ENCODE measurements around the gene CEP41. TPM values are rescaled to one million over a fixed set of nuclear protein-coding genes. Genes with fewer than 3 reads are reported as not detected.
"Not testable (repeated sequence)": the region's sequence is repeated elsewhere in the genome, so short reads cannot be mapped to it uniquely, and the experiment has no call there.

Gene CEP41
- total RNA-seq, 1 experiment from 2014 or later, result 21.6 TPM

DNA sequence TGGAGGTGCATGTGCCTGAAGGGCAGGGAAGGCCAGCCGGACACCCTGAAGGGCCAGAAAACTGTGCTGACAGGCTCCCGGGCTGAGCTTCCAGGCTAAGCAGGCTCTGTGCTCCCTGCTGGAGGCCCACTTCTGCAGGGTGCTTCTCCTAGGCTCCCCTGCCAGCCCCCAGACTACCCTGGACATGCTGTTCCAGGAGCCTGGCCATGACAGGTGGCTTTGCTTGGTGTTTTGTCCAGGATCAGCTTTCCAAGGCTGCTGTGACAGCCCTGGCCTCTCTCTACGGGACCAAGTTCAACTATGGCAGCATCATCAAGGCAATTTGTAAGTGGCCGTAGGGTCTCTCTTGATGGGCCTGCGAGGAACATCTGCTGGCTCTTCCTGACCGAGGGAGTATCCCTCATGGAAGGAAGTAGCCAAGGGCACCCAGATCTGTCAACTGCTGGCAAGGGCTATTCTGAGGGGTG, 55.2 kb downstream of the CEP41 start:
- peaks cover 27% of the 10 kb centered on the region for H3K4me1 ChIP-seq (replicated peaks)
- no peaks in the 10 kb centered on the region for H3K27me3 ChIP-seq (replicated peaks)
- no peak for DNase-seq (ENCODE audit: low read depth in 1 of 2, low spot score in 2 of 2)
- H3K27ac ChIP-seq, result no peak overlapping the region
- H3K9me3 ChIP-seq (replicated peaks), result peaks cover 4% of the 10 kb centered on the region
- no peaks in the 10 kb centered on the region for H3K36me3 ChIP-seq
- H3K4me3 ChIP-seq, result no peak overlapping the region

DNA sequence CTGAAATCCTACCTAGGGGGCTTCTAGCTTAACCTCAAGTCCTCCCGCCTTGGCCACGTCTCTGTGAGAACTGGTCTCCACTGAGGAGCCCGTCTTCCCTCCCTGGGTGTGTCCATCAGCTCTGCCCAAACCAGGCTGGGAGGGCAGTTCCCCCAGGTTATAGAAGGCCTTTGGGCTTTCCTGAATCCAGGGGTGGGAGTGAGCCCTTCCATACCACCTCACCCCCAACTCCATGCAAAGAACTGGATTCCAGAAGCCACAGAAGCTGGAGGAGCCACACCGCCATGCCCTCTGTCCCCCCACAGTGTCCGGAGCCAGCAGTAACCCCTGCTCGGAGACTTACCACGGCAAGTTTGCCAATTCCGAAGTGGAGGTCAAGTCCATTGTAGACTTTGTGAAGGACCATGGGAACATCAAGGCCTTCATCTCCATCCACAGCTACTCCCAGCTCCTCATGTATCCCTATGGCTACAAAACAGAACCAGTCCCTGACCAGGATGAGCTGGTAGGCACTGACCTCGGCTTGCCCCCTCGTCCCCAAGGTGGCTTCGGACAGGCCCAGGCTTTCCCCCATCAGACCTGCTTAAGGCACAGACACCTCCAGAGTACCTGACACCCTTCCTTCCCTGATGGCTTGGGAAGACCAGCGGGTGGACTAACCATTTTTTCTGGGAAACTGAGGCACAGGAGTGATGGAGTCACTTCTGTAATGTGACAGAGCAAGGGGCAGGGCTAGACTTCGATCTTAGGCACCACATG, 55.8 kb downstream of the CEP41 start:
- no peaks in the 10 kb centered on the region for H3K27me3 ChIP-seq (replicated peaks)
- no peak overlapping the region for H3K27ac ChIP-seq
- peaks cover 32% of the 10 kb centered on the region for H3K4me1 ChIP-seq (replicated peaks)
- H3K4me3 ChIP-seq, result no peak overlapping the region
- no peaks in the 10 kb centered on the region for H3K36me3 ChIP-seq
- DNase-seq (ENCODE audit: low read depth in 1 of 2, low spot score in 2 of 2), result peak in 1 of 2 experiments; percentile 26
- peaks cover 4% of the 10 kb centered on the region for H3K9me3 ChIP-seq (replicated peaks)

- H3K4me3 ChIP-seq, result no peak overlapping the region
- peaks cover 32% of the 10 kb centered on the region for H3K4me1 ChIP-seq (replicated peaks)
- no peaks in the 10 kb centered on the region for H3K36me3 ChIP-seq
- DNase-seq (ENCODE audit: low read depth in 1 of 2, low spot score in 2 of 2), result peak in 1 of 2 experiments; percentile 31
- H3K9me3 ChIP-seq (replicated peaks), result peaks cover 4% of the 10 kb centered on the region
- H3K27ac ChIP-seq, result no peak overlapping the region
- H3K27me3 ChIP-seq (replicated peaks), result no peaks in the 10 kb centered on the region
Observed at GRCh38 chr7:130384371-130384801, 56.4 kb downstream of the CEP41 start.

DNA sequence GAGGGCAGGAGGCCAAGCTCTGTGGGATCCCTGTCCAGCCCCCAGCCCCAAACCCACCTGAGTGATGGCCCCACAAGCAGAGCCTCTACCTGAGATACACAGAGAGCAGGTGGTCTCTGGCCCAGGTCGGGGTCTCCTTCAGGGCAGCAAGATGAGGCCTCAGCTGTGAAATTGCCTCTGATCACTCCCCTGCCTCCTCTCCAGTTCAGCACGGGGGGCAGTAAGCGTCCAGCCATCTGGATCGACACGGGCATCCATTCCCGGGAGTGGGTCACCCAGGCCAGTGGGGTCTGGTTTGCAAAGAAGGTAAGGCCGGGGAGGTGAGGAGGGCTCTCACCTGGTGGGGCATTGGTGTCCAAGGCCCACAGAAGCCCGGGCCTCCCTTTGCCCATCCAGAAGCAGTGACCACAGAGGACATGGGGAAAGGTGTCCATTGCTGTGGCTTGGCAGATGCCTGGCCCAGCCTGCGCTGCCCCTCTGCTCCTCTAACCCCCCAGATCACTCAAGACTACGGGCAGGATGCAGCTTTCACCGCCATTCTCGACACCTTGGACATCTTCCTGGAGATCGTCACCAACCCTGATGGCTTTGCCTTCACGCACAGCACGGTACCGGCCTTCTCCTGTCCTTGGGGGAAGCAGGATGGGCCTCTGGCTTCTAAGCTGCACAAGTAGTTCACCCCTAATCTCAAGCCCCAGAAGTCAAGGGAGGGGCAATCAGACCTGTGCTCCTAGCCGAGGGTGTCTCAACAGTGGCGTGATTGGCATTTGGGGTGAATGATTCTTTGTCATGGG, 57.4 kb downstream of the CEP41 start:
- peak in 1 of 2 experiments; percentile 40 for DNase-seq (ENCODE audit: low read depth in 1 of 2, low spot score in 2 of 2)
- H3K27ac ChIP-seq, result no peak overlapping the region
- H3K27me3 ChIP-seq (replicated peaks), result no peaks in the 10 kb centered on the region
- H3K4me1 ChIP-seq (replicated peaks), result peaks cover 26% of the 10 kb centered on the region
- no peak overlapping the region for H3K4me3 ChIP-seq
- no peaks in the 10 kb centered on the region for H3K9me3 ChIP-seq (replicated peaks)
- H3K36me3 ChIP-seq, result no peaks in the 10 kb centered on the region

GRCh38 chr7:130381468-130382312, 59.1 kb downstream of the CEP41 start:
- Histone ChIP-seq H3K27me3 (replicated peaks) (no peaks in the 10 kb centered on the region), H3K27ac (no peak overlapping the region), H3K9me3 (replicated peaks) (no peaks in the 10 kb centered on the region), H3K4me3 (no peak overlapping the region), H3K36me3 (no peaks in the 10 kb centered on the region), H3K4me1 (replicated peaks) (peaks cover 16% of the 10 kb centered on the region)
- no peak for DNase-seq (ENCODE audit: low read depth in 1 of 2, low spot score in 2 of 2)

DNA sequence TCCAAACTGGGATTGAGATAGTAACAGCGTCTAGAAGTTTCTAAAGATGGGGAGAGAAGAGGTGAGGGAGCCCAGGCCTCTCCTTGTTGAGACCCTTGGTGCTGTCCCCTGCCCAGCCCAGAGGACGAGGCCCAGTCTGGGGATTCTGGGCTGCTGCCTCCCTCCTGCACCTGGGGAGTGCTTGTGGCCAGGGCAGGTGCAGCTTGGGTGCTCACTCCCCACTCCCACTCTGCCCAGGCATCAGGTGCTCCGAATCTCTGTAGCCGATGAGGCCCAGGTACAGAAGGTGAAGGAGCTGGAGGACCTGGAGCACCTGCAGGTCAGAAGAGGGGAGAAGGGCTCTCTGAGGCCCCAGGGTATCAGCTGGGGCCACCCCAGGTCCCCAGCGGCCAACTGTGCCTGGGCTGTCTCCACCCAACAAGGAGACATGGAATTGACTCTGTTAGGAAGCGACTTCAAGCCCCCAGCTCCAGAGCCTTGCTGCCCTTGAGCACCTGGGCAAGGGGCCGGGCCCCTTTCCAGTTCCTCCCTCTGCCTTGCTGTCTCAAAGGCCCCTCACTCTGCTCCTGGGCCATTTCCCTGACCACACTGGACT, 59.9 kb downstream of the CEP41 start:
- DNase-seq (ENCODE audit: low read depth in 1 of 2, low spot score in 2 of 2), result no peak
- H3K36me3 ChIP-seq, result no peaks in the 10 kb centered on the region
- peaks cover 11% of the 10 kb centered on the region for H3K4me1 ChIP-seq (replicated peaks)
- peaks cover 6% of the 10 kb centered on the region; the same call in 1 of the 2 replicates for H3K9me3 ChIP-seq (replicated peaks)
- no peak overlapping the region for H3K4me3 ChIP-seq
- H3K27me3 ChIP-seq (replicated peaks), result no peaks in the 10 kb centered on the region
- H3K27ac ChIP-seq, result no peak overlapping the region

- H3K9me3 ChIP-seq (replicated peaks), result peaks cover 6% of the 10 kb centered on the region; the same call in 1 of the 2 replicates
- no peak within 1 kb of the TSS for H3K27ac ChIP-seq
- H3K4me1 ChIP-seq (replicated peaks), result peaks cover 11% of the 10 kb centered on the region
- H3K36me3 ChIP-seq, result no peaks in the 10 kb centered on the region
- DNase-seq (ENCODE audit: low read depth in 1 of 2, low spot score in 2 of 2), result no peak
- no peaks in the 10 kb centered on the region for H3K27me3 ChIP-seq (replicated peaks)
- no peak within 1 kb of the TSS for H3K4me3 ChIP-seq
Observed at GRCh38 chr7:130379921-130380860, 60.6 kb downstream of the CEP41 start, which contains the start of gene CPA1. TSS of gene CPA1 (plus strand) at chr7:130380494. CDS start at chr7:130380521, 27 bp downstream.

GRCh38 chr7:130379532-130379920, 61.3 kb downstream of the CEP41 start:
- Histone ChIP-seq H3K27ac (no peak overlapping the region), H3K27me3 (replicated peaks) (no peaks in the 10 kb centered on the region), H3K9me3 (replicated peaks) (peaks cover 6% of the 10 kb centered on the region; the same call in 1 of the 2 replicates), H3K4me3 (no peak overlapping the region), H3K36me3 (no peaks in the 10 kb centered on the region), H3K4me1 (replicated peaks) (peaks cover 17% of the 10 kb centered on the region)
- no peak for DNase-seq (ENCODE audit: low read depth in 1 of 2, low spot score in 2 of 2)

DNA sequence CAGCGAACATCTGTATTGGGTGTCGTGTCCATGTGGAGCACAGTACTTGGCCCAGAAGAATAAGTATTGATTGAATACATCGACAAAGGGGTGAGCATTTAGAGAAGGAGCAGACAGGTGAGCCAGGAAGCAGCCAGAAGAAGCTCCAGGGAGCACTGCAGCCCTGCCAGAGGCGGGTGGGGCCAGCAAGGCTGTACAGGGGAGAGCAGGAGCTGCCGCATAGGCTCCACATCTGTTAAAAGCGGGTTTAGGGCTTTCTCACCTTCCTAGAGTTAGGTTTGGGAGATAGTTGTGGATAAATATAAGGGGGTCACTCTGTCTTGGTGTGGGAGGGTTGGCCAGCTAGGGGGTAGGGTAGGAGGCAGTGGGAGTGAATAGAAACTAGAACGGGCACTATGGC, 61.8 kb downstream of the CEP41 start:
- H3K27ac ChIP-seq, result no peak overlapping the region

GRCh38 chr7:130377178-130377577, 63.6 kb downstream of the CEP41 start:
- Histone ChIP-seq H3K27me3 (replicated peaks) (no peaks in the 10 kb centered on the region), H3K4me3 (no peak overlapping the region), H3K4me1 (replicated peaks) (peaks cover 40% of the 10 kb centered on the region), H3K27ac (no peak overlapping the region), H3K36me3 (no peaks in the 10 kb centered on the region), H3K9me3 (replicated peaks) (peaks cover 6% of the 10 kb centered on the region; the same call in 1 of the 2 replicates)
- DNase-seq (ENCODE audit: low read depth in 1 of 2, low spot score in 2 of 2), result no peak

More for the DNA sequence above, 61.8 kb downstream of the CEP41 start:
- Histone ChIP-seq H3K4me3 (no peak overlapping the region), H3K4me1 (replicated peaks) (peaks cover 22% of the 10 kb centered on the region), H3K9me3 (replicated peaks) (peaks cover 6% of the 10 kb centered on the region; the same call in 1 of the 2 replicates), H3K36me3 (no peaks in the 10 kb centered on the region), H3K27me3 (replicated peaks) (no peaks in the 10 kb centered on the region)
- no peak for DNase-seq (ENCODE audit: low read depth in 1 of 2, low spot score in 2 of 2)

GRCh38 chr7:130376461-130376860, 64.4 kb downstream of the CEP41 start:
- not testable (repeated sequence) for H3K9me3 ChIP-seq (replicated peaks); DNase-seq (ENCODE audit: low read depth in 1 of 2, low spot score in 2 of 2); H3K4me3 ChIP-seq; H3K36me3 ChIP-seq; H3K27ac ChIP-seq; H3K27me3 ChIP-seq (replicated peaks)
- H3K4me1 ChIP-seq (replicated peaks), result peaks cover 47% of the 10 kb centered on the region

DNA sequence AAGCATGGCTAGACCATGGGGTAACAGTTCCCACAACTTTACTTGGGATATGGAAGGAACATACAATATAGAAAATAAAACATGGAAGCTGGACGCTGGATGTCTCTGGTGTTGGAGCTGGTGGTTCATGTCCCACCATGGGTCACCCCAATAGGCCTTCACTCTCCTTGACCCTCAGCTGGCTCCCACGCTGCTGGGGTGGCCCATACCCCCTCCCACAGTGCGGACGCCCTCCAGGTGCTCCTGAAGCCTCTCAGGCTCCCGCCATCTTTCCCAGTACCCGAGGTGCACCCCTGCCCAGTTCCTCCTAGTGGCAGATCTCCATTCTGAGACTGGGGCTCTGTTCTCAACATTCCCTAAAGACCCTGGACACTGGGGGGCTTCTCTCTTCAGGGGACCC, 66.3 kb downstream of the CEP41 start:
- no peak overlapping the region for H3K4me3 ChIP-seq

More for the DNA sequence above, 66.3 kb downstream of the CEP41 start:
- peaks cover 6% of the 10 kb centered on the region; the same call in 1 of the 2 replicates for H3K9me3 ChIP-seq (replicated peaks)
- H3K36me3 ChIP-seq, result no peaks in the 10 kb centered on the region
- peaks cover 55% of the 10 kb centered on the region for H3K4me1 ChIP-seq (replicated peaks)
- H3K27ac ChIP-seq, result peak overlapping the region; percentile 100
- DNase-seq (ENCODE audit: low read depth in 1 of 2, low spot score in 2 of 2), result no peak
- H3K27me3 ChIP-seq (replicated peaks), result no peaks in the 10 kb centered on the region

Data from SJSA1 (cell line).